Esophagus squamous epithelium (tissue), 5 donors: ENCODE data around the gene CFAP74. TPM values are rescaled to one million over a fixed set of nuclear protein-coding genes. Genes with fewer than 3 reads are reported as not detected.

Experiments
- DNase-seq: peaks from one replicate; lab custom pipeline; 2025; lab: John Stamatoyannopoulos, UW
- H3K27ac ChIP-seq, 4 donors: fragments of 200-600 bp; sonication (generic); one replicate each; pipeline ENCODE4 v1.5.1; 2016 to 2019; ENCODE audit warnings: mild to moderate bottlenecking in 1 of 4
- H3K27me3 ChIP-seq, 4 donors: fragments of 200-600 bp; sonication (generic); 1 replicate in 3 of 4; 2 replicates in 1 of 4; pipeline versions ENCODE4 v1.5.1 to v1.6.0; 2017 to 2021; ENCODE audit warnings: antibody characterized with exemption in 1 of 4
- H3K36me3 ChIP-seq, 3 donors: fragments of 200-600 bp; sonication (generic); one replicate each; pipeline ENCODE4 v1.5.1; 2016 to 2019
- H3K4me1 ChIP-seq, 3 donors: fragments of 200-600 bp; sonication (generic); one replicate each; pipeline ENCODE4 v1.5.1; 2017 to 2019
- H3K4me3 ChIP-seq, 4 donors: fragments of 200-600 bp; sonication (generic); 1 replicate in 3 of 4; 2 replicates in 1 of 4; pipeline ENCODE4 v1.5.1; 2016 to 2019; ENCODE audit warnings: mild to moderate bottlenecking in 2 of 4, moderate library complexity in 1 of 4
- H3K9me3 ChIP-seq, 3 donors: fragments of 200-600 bp; sonication (generic); one replicate each; pipeline ENCODE4 v1.5.1; 2016 to 2019
- POLR2A ChIP-seq, 4 donors: fragments of 450-650 bp; IDR thresholded peaks; one replicate each; pipeline ENCODE4 v1.6.1; 2017; ENCODE audit warnings: antibody characterized with exemption in 4 of 4, mild to moderate bottlenecking in 4 of 4, moderate library complexity in 3 of 4
- WGBS, 2 donors: methylation state at CpG; one replicate each; pipeline ENCODE4 v1.1.5; 2018; 5-methylcytosine and 5-hydroxymethylcytosine counted together
- intact Hi-C: fragments of 100-400 bp; cut with DNase I; formaldehyde crosslinking; loops from one replicate; pipeline ENCODE4 v1.15.0; 2022
- total RNA-seq, 4 donors: library from RNA; depleted of rRNA; stranded (reverse); fragments of >200 nt; gene quantifications; one replicate each; pipeline ENCODE4 v1.1.0, GENCODE V29; 2016
- TF ChIP-seq, protein P1 (sequence below), 6 experiments: fragments of 450-650 bp in 4 of 6; fragments of 200-600 bp in 2 of 6; sonication (generic) in 2 of 6; IDR thresholded peaks; one replicate each; pipeline ENCODE4 v1.5.1; 2016 to 2019; ENCODE audit warnings: antibody characterized with exemption in 6 of 6, mild to moderate bottlenecking in 4 of 6, moderate library complexity in 4 of 6
- donor health status: DM: yes; HTN: yes; CAD: no.

CFAP74 gene
- total RNA-seq, 4 donors from 2014 or later, result not detected

DNA sequence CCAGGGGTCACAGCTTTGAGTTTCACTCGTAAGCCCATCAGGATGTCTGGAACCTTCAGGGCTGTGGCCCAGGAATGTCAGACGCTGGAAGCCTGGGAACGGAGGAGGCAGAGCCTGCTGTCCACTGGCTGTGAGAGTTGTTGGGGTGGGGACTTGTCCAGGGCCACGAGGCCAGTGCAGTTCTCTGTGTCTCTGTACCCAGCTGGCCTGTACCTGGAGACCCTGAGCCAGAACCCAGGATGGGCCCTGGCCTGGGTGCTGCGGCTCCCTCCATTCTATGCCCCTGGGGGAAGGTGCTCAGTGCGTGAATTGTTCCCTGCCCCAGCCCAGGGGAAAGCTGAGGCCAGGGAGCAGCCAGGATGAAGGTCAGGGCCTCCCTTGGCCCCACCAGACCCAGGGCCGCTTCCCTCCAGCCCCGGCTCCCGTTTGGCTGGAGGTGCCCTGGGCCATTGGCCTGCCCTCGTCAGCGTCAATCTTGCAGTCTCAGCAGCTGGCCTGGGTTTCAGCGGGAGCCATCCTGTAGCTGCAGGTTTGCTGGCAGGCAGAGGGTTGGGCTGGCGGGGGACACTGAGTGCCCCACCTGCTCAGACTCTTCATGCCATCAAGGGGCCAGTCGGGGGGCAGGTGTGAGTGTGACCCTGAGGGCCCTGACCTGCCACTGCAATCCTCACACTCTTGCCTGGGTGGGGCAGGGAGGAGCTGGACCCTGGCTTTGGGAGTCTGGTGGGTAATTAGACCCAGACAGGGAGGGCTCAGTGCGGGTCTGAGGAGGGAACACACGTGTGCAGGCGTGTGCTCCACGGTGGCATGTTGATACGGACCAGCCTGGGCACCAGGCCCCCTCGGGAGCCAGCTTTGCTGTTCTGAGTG, 89.2 kb downstream of the CFAP74 start:
- Histone ChIP-seq H3K9me3 (no peaks in the 10 kb centered on the region), H3K4me3 (no peak overlapping the region), H3K4me1 (peaks cover 16 to 54% (median 17%) of the 10 kb centered on the region in 3 donors), H3K27ac (peak overlapping the region in 2 of 4 donors; percentile 54 to 58), H3K36me3 (no peaks in the 10 kb centered on the region), H3K27me3 (peaks cover 0 to 5% (median 0%) of the 10 kb centered on the region in 4 donors)
- DNase-seq, result no peak
- WGBS, 2 donors, result 46 to 60% methylated on average over 5 to 6 of the region's 20 CpGs
- TF ChIP-seq POLR2A (IDR thresholded peaks at IDR 0.05), result no peak
- TF ChIP-seq, protein P1, sequence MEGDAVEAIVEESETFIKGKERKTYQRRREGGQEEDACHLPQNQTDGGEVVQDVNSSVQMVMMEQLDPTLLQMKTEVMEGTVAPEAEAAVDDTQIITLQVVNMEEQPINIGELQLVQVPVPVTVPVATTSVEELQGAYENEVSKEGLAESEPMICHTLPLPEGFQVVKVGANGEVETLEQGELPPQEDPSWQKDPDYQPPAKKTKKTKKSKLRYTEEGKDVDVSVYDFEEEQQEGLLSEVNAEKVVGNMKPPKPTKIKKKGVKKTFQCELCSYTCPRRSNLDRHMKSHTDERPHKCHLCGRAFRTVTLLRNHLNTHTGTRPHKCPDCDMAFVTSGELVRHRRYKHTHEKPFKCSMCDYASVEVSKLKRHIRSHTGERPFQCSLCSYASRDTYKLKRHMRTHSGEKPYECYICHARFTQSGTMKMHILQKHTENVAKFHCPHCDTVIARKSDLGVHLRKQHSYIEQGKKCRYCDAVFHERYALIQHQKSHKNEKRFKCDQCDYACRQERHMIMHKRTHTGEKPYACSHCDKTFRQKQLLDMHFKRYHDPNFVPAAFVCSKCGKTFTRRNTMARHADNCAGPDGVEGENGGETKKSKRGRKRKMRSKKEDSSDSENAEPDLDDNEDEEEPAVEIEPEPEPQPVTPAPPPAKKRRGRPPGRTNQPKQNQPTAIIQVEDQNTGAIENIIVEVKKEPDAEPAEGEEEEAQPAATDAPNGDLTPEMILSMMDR (IDR thresholded peaks at IDR 0.05), result no peak
- intact Hi-C loops, result no loop called here

GRCh38 chr1:1911350-1912041, 92.1 kb downstream of the CFAP74 start:
- DNase-seq, result no peak
- peaks cover 0 to 5% (median 0%) of the 10 kb centered on the region in 4 donors for H3K27me3 ChIP-seq
- no peaks in the 10 kb centered on the region for H3K9me3 ChIP-seq
- WGBS, 2 donors, result 67 to 87% methylated on average over 9 of the region's 13 CpGs
- no peaks in the 10 kb centered on the region for H3K36me3 ChIP-seq
- H3K4me1 ChIP-seq, result peaks cover 13 to 61% (median 24%) of the 10 kb centered on the region in 3 donors
- H3K27ac ChIP-seq, result no peak overlapping the region
- intact Hi-C loops, result no loop called here
- no peak for TF ChIP-seq POLR2A (IDR thresholded peaks at IDR 0.05)
- TF ChIP-seq, protein P1 (IDR thresholded peaks at IDR 0.05), result no peak
- H3K4me3 ChIP-seq, result no peak overlapping the region

DNA sequence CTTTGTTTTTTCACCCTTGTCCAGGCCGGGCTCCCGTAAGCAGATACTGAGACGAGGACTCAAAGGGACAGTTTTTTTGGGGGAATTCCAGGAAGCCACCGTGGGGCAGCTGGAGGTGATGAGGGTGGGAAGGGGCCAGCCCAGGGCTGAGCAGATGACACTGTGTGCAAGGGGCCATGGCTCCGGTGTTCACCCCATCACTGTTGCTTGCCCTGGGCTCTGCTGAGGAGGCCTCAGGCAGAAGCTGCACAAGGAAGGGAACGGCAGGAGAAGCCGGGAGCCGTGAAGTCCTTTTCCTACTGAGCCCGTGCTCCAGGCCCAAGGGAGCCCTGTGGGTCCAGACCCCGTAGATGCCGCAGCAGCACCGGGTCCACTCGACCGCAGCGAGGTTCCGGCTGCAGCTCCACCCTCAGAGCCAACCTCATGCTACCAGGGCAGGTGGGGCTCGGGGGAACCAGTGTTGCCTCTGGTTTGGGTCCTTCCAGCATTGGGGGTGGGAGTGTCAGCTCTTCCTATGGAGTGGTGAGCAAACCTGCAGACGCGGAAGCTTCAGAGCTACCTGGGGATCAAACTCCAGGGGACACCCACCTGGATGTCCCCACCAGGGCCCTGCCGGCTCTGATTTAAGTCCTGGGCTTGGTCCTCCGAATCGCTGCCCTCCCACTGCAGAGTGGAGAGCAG, 92.8 kb downstream of the CFAP74 start:
- no peaks in the 10 kb centered on the region for H3K36me3 ChIP-seq
- intact Hi-C loops, result no loop called here
- peaks cover 13 to 61% (median 24%) of the 10 kb centered on the region in 3 donors for H3K4me1 ChIP-seq
- no peaks in the 10 kb centered on the region for H3K9me3 ChIP-seq
- no peak overlapping the region for H3K4me3 ChIP-seq
- H3K27ac ChIP-seq, result no peak overlapping the region
- 88 to 100% methylated on average over 5 to 6 of the region's 22 CpGs for WGBS, 2 donors
- H3K27me3 ChIP-seq, result peaks cover 0 to 5% (median 0%) of the 10 kb centered on the region in 4 donors
- no peak for DNase-seq
- TF ChIP-seq POLR2A (IDR thresholded peaks at IDR 0.05), result no peak
- TF ChIP-seq, protein P1 (IDR thresholded peaks at IDR 0.05), result no peak

GRCh38 chr1:1910033-1910465, 93.5 kb downstream of the CFAP74 start:
- intact Hi-C loops, result no loop called here
- Histone ChIP-seq H3K27ac (peak overlapping the region; percentile 75 to 96 (median 90)), H3K27me3 (peaks cover 0 to 5% (median 0%) of the 10 kb centered on the region in 4 donors), H3K4me1 (peaks cover 13 to 55% (median 24%) of the 10 kb centered on the region in 3 donors), H3K4me3 (peak overlapping the region in 3 of 4 donors; percentile 64 to 86 (median 82)), H3K9me3 (no peaks in the 10 kb centered on the region), H3K36me3 (no peaks in the 10 kb centered on the region)
- 83 to 89% methylated on average over 6 of the region's 6 CpGs for WGBS, 2 donors
- no peak for DNase-seq
- TF ChIP-seq, protein P1 (IDR thresholded peaks at IDR 0.05), result no peak
- no peak for TF ChIP-seq POLR2A (IDR thresholded peaks at IDR 0.05)
